OCI-LY7 (cell line): ENCODE measurements around the gene TRAF3IP3. TPM values are rescaled to one million over a fixed set of nuclear protein-coding genes. Genes with fewer than 3 reads are reported as not detected.

ENCODE experiments used
- BruUV-seq: library from RNA; stranded (reverse); fragments of 400-500 nt; replicated peaks from 2 replicates; lab custom pipeline; 2021; lab: Mats Ljungman, UMichigan
- CTCF ChIA-PET: fragments of 300-600 bp; sonication (Branson Sonifier 250); formaldehyde crosslinking; loops from one replicate; lab custom pipeline; 2022; ENCODE audit warnings: antibody characterized with exemption; ENCODE audit not compliant: unreplicated experiment; lab: Charles Lee
- POLR2A ChIA-PET: fragments of 300-600 bp; sonication (Branson Sonifier 250); formaldehyde crosslinking; loops from one replicate; lab custom pipeline; 2022; ENCODE audit warnings: antibody characterized with exemption; lab: Charles Lee
- DNase-seq: peaks from one replicate; pipeline ENCODE4 v3.0.0-alpha.2; 2015; ENCODE audit warnings: low spot score
- H2AFZ ChIP-seq: fragments of 200-600 bp; sonication (generic), shearing (Covaris generic); 2 replicates; pipeline ENCODE4 v1.6.1; 2014; ENCODE audit warnings: mild to moderate bottlenecking, antibody characterized with exemption, low read length, moderate library complexity
- H3K27ac ChIP-seq: fragments of 200-600 bp; sonication (generic); 2 replicates; pipeline ENCODE4 v1.5.1; 2014; ENCODE audit warnings: mixed run types, low read depth, mild to moderate bottlenecking, moderate library complexity, low read length, inconsistent platforms; ENCODE audit not compliant: poor library complexity, severe bottlenecking
- H3K36me3 ChIP-seq: fragments of 200-600 bp; sonication (generic); 2 replicates; pipeline ENCODE4 v1.6.1; 2014; ENCODE audit warnings: mild to moderate bottlenecking, antibody characterized with exemption, low read length, moderate library complexity, mixed read lengths; ENCODE audit not compliant: insufficient read depth
- H3K4me1 ChIP-seq: fragments of 200-600 bp; sonication (generic); 2 replicates; pipeline ENCODE4 v1.5.1; 2014; ENCODE audit warnings: mild to moderate bottlenecking, low read length; ENCODE audit not compliant: insufficient read depth, poor library complexity, severe bottlenecking
- H3K4me2 ChIP-seq: fragments of 200-600 bp; sonication (generic); 2 replicates; pipeline ENCODE4 v1.6.1; 2014; ENCODE audit warnings: mild to moderate bottlenecking, low read length
- H3K4me3 ChIP-seq: fragments of 200-600 bp; sonication (generic); 2 replicates; pipeline ENCODE4 v1.5.1; 2014; ENCODE audit warnings: mild to moderate bottlenecking, low read depth, low read length; ENCODE audit not compliant: poor library complexity, severe bottlenecking
- H3K79me2 ChIP-seq: fragments of 200-600 bp; sonication (generic); 2 replicates; pipeline ENCODE4 v1.6.1; 2016; ENCODE audit warnings: low read depth, mild to moderate bottlenecking, low read length, moderate library complexity, mixed read lengths; ENCODE audit not compliant: insufficient read depth
- H3K9me2 ChIP-seq: fragments of 200-600 bp; sonication (generic); 2 replicates; pipeline ENCODE4 v1.6.1; 2016; ENCODE audit warnings: mild to moderate bottlenecking, low read length, mixed read lengths; ENCODE audit not compliant: insufficient read depth
- H3K9me3 ChIP-seq: fragments of 200-600 bp; sonication (generic); 2 replicates; pipeline ENCODE4 v1.6.1; 2014; ENCODE audit warnings: mild to moderate bottlenecking, mixed run types, low read length, mixed read lengths
- H4K20me1 ChIP-seq: fragments of 200-600 bp; sonication (generic); 2 replicates; pipeline ENCODE4 v1.6.1; 2014; ENCODE audit warnings: mild to moderate bottlenecking, antibody characterized with exemption, low read length, moderate library complexity, mixed read lengths; ENCODE audit not compliant: insufficient read depth
- CTCF ChIP-seq: fragments of 200-600 bp; sonication (generic); conservative IDR thresholded peaks from 2 replicates; pipeline ENCODE4 v1.5.1; 2014; ENCODE audit warnings: mild to moderate bottlenecking, antibody characterized with exemption, low read length, moderate library complexity, mixed read lengths
- EZH2phosphoT487 ChIP-seq: fragments of 200-600 bp; sonication (generic); IDR thresholded peaks from 2 replicates; pipeline ENCODE4 v1.6.1; 2018; ENCODE audit warnings: low read depth, borderline replicate concordance, mild to moderate bottlenecking, mixed run types, antibody characterized with exemption, low read length, moderate library complexity, mixed read lengths
- intact Hi-C: fragments of 100-400 bp; cut with micrococcal nuclease; formaldehyde crosslinking; loops from one replicate; pipeline ENCODE4 v1.10.0; 2022; ENCODE audit not compliant: unreplicated experiment
- total RNA-seq, 2 experiments: library from RNA; depleted of rRNA in 1 of 2; stranded (reverse); fragments of >200 nt in 1 of 2; shearing (Covaris generic) in 1 of 2; gene quantifications; 2 replicates each; pipeline ENCODE4 v1.2.3, GENCODE V29; 2014 to 2022

Gene TRAF3IP3
- total RNA-seq, 2 experiments from 2014 or later, result 22.1 to 53.6 TPM

GRCh38 chr1:209802117-209802779 lies 46.4 kb downstream of the TRAF3IP3 start:
- Histone ChIP-seq H3K36me3 (no peaks in the 10 kb centered on the region), H3K9me2 (no peaks in the 10 kb centered on the region), H3K4me2 (no peak overlapping the region), H3K27ac (no peak overlapping the region), H3K79me2 (no peaks in the 10 kb centered on the region), H3K4me1 (peaks cover 7% of the 10 kb centered on the region), H3K9me3 (no peaks in the 10 kb centered on the region), H2AFZ (no peak overlapping the region), H3K4me3 (no peak overlapping the region), H4K20me1 (no peaks in the 10 kb centered on the region)
- TF ChIP-seq CTCF (no peak), EZH2phosphoT487 (no peak)
- ChIA-PET CTCF (no interaction called here), POLR2A (interaction anchor here (0.6 to 2.1 kb wide), 2 partner anchors 22 to 128 kb away, joined by 3 to 6 read pairs; no protein-coding TSS in a partner anchor)
- no TSS peak for BruUV-seq
- intact Hi-C loops, result no loop called here
- DNase-seq, result no peak

DNA sequence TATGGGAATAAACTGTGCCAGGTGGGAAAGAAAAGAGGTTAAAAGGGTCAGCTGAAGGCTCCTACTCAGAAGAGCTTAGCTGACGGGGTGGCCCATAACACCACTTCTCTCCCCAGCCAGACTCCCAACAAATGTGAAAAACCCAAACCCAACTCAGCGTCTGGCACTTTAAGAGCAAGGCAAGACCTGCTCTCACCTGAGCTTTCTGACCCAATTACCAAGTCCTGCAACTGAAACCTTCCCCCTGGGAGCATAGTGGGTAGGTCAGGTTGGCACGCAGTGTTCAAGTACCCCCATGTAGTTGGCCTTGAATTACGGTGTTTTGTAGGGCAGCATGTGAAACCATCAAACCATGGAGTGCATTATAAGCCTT lies 46.9 kb downstream of the TRAF3IP3 start:
- POLR2A ChIA-PET, result no interaction called here
- CTCF ChIA-PET, result no interaction called here
- TF ChIP-seq CTCF, result no peak
- no peak for TF ChIP-seq EZH2phosphoT487
- no peaks in the 10 kb centered on the region for H4K20me1 ChIP-seq
- BruUV-seq, result no TSS peak
- intact Hi-C loops, result no loop called here
- H3K4me2 ChIP-seq, result no peak overlapping the region
- H3K79me2 ChIP-seq, result no peaks in the 10 kb centered on the region
- DNase-seq, result no peak
- H3K4me1 ChIP-seq, result peaks cover 2% of the 10 kb centered on the region
- no peak overlapping the region for H3K4me3 ChIP-seq
- no peak overlapping the region for H3K27ac ChIP-seq
- no peaks in the 10 kb centered on the region for H3K36me3 ChIP-seq
- H3K9me2 ChIP-seq, result no peaks in the 10 kb centered on the region
- H3K9me3 ChIP-seq, result no peaks in the 10 kb centered on the region
- no peak overlapping the region for H2AFZ ChIP-seq

DNA sequence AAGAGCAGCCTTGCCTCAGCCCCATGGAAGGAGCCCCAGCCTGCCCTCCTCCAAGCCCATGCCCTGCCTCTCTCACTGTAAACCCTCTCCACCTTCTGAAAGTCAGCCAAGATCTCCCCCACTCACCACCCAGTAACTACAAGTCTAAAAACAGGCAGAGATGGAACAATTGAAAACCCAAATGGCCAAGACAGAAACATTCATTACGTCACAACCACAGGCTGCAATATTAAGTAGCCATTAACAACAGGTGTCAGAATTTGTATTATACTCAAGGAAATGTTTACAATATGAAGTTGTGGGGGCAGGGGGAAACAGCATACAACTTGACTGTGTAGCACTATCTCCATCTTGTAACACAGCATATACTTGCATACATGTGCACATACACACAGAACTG lies 47.7 kb downstream of the TRAF3IP3 start:
- no TSS peak for BruUV-seq
- CTCF ChIA-PET, result no interaction called here
- H3K79me2 ChIP-seq, result no peaks in the 10 kb centered on the region
- no peak overlapping the region for H2AFZ ChIP-seq
- no peaks in the 10 kb centered on the region for H3K36me3 ChIP-seq
- POLR2A ChIA-PET, result no interaction called here
- no peak for TF ChIP-seq CTCF
- TF ChIP-seq EZH2phosphoT487, result no peak
- intact Hi-C loops, result no loop called here
- H3K4me1 ChIP-seq, result no peaks in the 10 kb centered on the region
- H3K9me2 ChIP-seq, result no peaks in the 10 kb centered on the region
- no peak overlapping the region for H3K4me3 ChIP-seq
- no peaks in the 10 kb centered on the region for H3K9me3 ChIP-seq
- H3K4me2 ChIP-seq, result no peak overlapping the region
- no peak for DNase-seq
- H3K27ac ChIP-seq, result no peak overlapping the region
- no peaks in the 10 kb centered on the region for H4K20me1 ChIP-seq
